Uterus (tissue), 4 donors: Measurements from ENCODE around the gene ASTN2. TPM values are rescaled to one million over a fixed set of nuclear protein-coding genes. Genes with fewer than 3 reads are reported as not detected.

Experiments used
- DNase-seq, 2 donors: peaks; one replicate each; pipeline ENCODE4 v3.0.0-alpha.2; 2019 to 2020
- H3K27ac ChIP-seq, 2 donors: fragments of 200-600 bp; sonication (generic); 1 replicate in 1 of 2; 2 replicates in 1 of 2; pipeline ENCODE4 v1.5.1; 2016 to 2018
- H3K27me3 ChIP-seq, 2 donors: fragments of 200-600 bp; sonication (generic); one replicate each; pipeline ENCODE4 v1.5.1; 2018 to 2019; ENCODE audit warnings: control low read depth in 1 of 2
- H3K36me3 ChIP-seq, 2 donors: fragments of 200-600 bp; sonication (generic); one replicate each; pipeline ENCODE4 v1.5.1; 2019; ENCODE audit warnings: control low read depth in 1 of 2
- H3K4me1 ChIP-seq, 2 donors: fragments of 200-600 bp; sonication (generic); one replicate each; pipeline ENCODE4 v1.5.1; 2018 to 2019; ENCODE audit warnings: control low read depth in 1 of 2
- H3K4me3 ChIP-seq, 2 donors: fragments of 200-600 bp; sonication (generic); 1 replicate in 1 of 2; 2 replicates in 1 of 2; pipeline ENCODE4 v1.5.1; 2018 to 2019; ENCODE audit warnings: mild to moderate bottlenecking in 1 of 2
- H3K9me3 ChIP-seq, 2 donors: fragments of 200-600 bp; sonication (generic); one replicate each; pipeline ENCODE4 v1.5.1; 2019; ENCODE audit warnings: control low read depth in 1 of 2
- CTCF ChIP-seq, 4 experiments: fragments of 200-600 bp in 2 of 4; fragments of 450-650 bp in 2 of 4; sonication (generic) in 2 of 4; IDR thresholded peaks; one replicate each; pipeline ENCODE4 v1.5.1; 2016 to 2019; ENCODE audit warnings: antibody characterized with exemption in 4 of 4, mild to moderate bottlenecking in 2 of 4, moderate library complexity in 1 of 4
- POLR2A ChIP-seq, 2 donors: fragments of 450-650 bp; IDR thresholded peaks; one replicate each; pipeline ENCODE4 v1.6.1; 2016; ENCODE audit warnings: antibody characterized with exemption in 2 of 2, mild to moderate bottlenecking in 1 of 2, moderate library complexity in 1 of 2
- intact Hi-C: fragments of 100-400 bp; cut with DNase I; formaldehyde crosslinking; loops from one replicate; pipeline ENCODE4 v1.15.1; 2023; ENCODE audit warnings: low total_unique reads
- total RNA-seq, 4 donors: library from RNA; depleted of rRNA in 3 of 4; stranded (reverse); fragments of >200 nt in 3 of 4; gene quantifications; one replicate each; pipeline versions ENCODE4 v1.1.0 to v1.2.4, GENCODE V29; 2014 to 2023
- donor health status: DM: yes; HTN: yes; CAD: no.

Gene ASTN2
- total RNA-seq, 4 donors from 2014 or later = 1.8 to 8.6 (median 6.7) TPM

GRCh38 chr9:117239428-117239827 is 175.4 kb downstream of the ASTN2 start:
- intact Hi-C loops = no loop called here
- Histone ChIP-seq H3K9me3 (no peaks in the 10 kb centered on the region), H3K27me3 (peaks cover 0 to 2% of the 10 kb centered on the region in 2 donors), H3K27ac (no peak overlapping the region), H3K4me3 (no peak overlapping the region), H3K4me1 (no peaks in the 10 kb centered on the region), H3K36me3 (no peaks in the 10 kb centered on the region)
- TF ChIP-seq CTCF (IDR thresholded peaks at IDR 0.05) = no peak
- TF ChIP-seq POLR2A (IDR thresholded peaks at IDR 0.05) = no peak
- DNase-seq = no peak

GRCh38 chr9:117234103-117234502 is 180.8 kb downstream of the ASTN2 start:
- H3K4me3 ChIP-seq = no peak overlapping the region
- H3K9me3 ChIP-seq = no peaks in the 10 kb centered on the region
- no peak for DNase-seq
- no peak for TF ChIP-seq CTCF (IDR thresholded peaks at IDR 0.05)
- no peak for TF ChIP-seq POLR2A (IDR thresholded peaks at IDR 0.05)
- H3K36me3 ChIP-seq = no peaks in the 10 kb centered on the region
- peaks cover 0 to 2% of the 10 kb centered on the region in 2 donors for H3K27me3 ChIP-seq
- intact Hi-C loops = no loop called here
- no peaks in the 10 kb centered on the region for H3K4me1 ChIP-seq
- H3K27ac ChIP-seq = no peak overlapping the region

- Histone ChIP-seq H3K36me3 (no peaks in the 10 kb centered on the region), H3K27me3 (peaks cover 0 to 2% of the 10 kb centered on the region in 2 donors), H3K4me1 (no peaks in the 10 kb centered on the region), H3K27ac (no peak overlapping the region), H3K9me3 (no peaks in the 10 kb centered on the region), H3K4me3 (no peak overlapping the region)
- no peak for DNase-seq
- TF ChIP-seq CTCF (IDR thresholded peaks at IDR 0.05) (no peak), POLR2A (IDR thresholded peaks at IDR 0.05) (no peak)
- intact Hi-C loops = no loop called here
Observed at GRCh38 chr9:117233016-117233415, 181.8 kb downstream of the ASTN2 start.

GRCh38 chr9:117232281-117232680 is 182.6 kb downstream of the ASTN2 start:
- intact Hi-C loops = no loop called here
- TF ChIP-seq POLR2A (IDR thresholded peaks at IDR 0.05) (no peak), CTCF (IDR thresholded peaks at IDR 0.05) (no peak)
- no peaks in the 10 kb centered on the region for H3K4me1 ChIP-seq
- H3K9me3 ChIP-seq = no peaks in the 10 kb centered on the region
- no peak for DNase-seq
- no peak overlapping the region for H3K4me3 ChIP-seq
- no peaks in the 10 kb centered on the region for H3K36me3 ChIP-seq
- peaks cover 0 to 2% of the 10 kb centered on the region in 2 donors for H3K27me3 ChIP-seq
- H3K27ac ChIP-seq = no peak overlapping the region

GRCh38 chr9:117231012-117231411 is 183.8 kb downstream of the ASTN2 start:
- no peaks in the 10 kb centered on the region for H3K36me3 ChIP-seq
- H3K4me1 ChIP-seq = no peaks in the 10 kb centered on the region
- H3K27me3 ChIP-seq = peaks cover 0 to 2% of the 10 kb centered on the region in 2 donors
- no peak overlapping the region for H3K4me3 ChIP-seq
- intact Hi-C loops = no loop called here
- H3K27ac ChIP-seq = no peak overlapping the region
- H3K9me3 ChIP-seq = no peaks in the 10 kb centered on the region
- no peak for TF ChIP-seq POLR2A (IDR thresholded peaks at IDR 0.05)
- no peak for TF ChIP-seq CTCF (IDR thresholded peaks at IDR 0.05)
- DNase-seq = no peak
